ENCODE measurements around the gene TEX2.
"Not testable (repeated sequence)": the region's sequence is repeated elsewhere in the genome, so short reads cannot be mapped to it uniquely, and the experiment has no call there.

Gene TEX2

GRCh38 chr17:64212122-64212521 lies 50.9 kb downstream of the TEX2 start:
- DNase-seq = no peak

DNA sequence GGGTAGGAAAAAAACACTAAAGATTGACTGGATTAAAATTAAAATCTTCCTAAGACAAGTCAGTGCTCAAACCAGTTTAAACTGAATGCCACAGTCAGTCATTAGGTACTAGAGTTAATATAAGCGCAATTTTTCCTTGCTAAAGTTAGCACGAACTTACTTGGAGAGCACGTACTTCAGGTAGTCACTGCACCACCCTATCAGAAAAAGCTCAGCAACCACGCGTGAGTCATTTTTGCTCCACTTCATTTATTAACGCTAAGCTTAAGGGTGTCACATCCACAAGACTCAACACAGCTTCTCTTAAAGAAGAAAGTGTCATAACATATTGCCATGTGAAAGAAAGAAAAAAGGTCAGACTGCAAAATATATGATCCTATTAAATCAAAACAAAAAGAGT lies 53.1 kb downstream of the TEX2 start:
- DNase-seq = no peak

GRCh38 chr17:64209356-64209941 lies 53.6 kb downstream of the TEX2 start:
- no peak for DNase-seq

- not testable (repeated sequence) for DNase-seq
Measured at GRCh38 chr17:64208656-64209055, 54.4 kb downstream of the TEX2 start.

GRCh38 chr17:64205804-64206203 lies 57.3 kb downstream of the TEX2 start:
- DNase-seq = no peak

GRCh38 chr17:64203630-64204029 lies 59.4 kb downstream of the TEX2 start:
- no peak for DNase-seq

DNA sequence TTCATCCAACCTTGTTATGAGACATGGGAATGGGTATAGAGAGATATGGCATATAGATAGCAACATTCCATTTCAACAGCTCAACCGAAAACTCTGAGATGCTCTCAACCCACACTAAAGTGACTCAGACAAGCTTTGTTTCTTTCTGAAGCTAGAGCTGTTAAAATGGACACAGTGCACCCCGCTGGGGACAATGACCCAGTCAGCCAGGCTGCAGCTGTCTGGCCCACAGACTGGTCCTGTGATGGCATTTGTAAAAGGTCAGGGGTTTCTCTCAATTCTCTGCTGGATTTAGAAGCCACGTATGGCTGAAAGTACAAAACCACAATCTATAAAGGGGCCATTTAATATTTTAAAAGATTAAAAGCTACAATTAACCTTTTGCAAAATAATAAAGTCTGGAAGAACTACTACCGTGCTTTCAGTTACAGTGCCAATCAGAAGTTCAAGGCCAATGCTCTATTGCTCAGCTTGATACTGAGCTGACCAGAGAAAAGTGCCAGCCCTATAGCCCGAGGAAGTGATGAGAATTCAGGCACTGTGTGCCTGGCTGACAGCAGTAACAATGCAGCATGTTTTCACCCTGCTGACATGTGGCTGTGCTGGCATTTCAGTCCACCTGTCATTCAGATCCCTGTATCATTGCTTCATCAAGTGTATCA lies 60.2 kb downstream of the TEX2 start:
- no peak for DNase-seq

GRCh38 chr17:64200080-64201032 lies 62.7 kb downstream of the TEX2 start:
- no peak for DNase-seq

DNA sequence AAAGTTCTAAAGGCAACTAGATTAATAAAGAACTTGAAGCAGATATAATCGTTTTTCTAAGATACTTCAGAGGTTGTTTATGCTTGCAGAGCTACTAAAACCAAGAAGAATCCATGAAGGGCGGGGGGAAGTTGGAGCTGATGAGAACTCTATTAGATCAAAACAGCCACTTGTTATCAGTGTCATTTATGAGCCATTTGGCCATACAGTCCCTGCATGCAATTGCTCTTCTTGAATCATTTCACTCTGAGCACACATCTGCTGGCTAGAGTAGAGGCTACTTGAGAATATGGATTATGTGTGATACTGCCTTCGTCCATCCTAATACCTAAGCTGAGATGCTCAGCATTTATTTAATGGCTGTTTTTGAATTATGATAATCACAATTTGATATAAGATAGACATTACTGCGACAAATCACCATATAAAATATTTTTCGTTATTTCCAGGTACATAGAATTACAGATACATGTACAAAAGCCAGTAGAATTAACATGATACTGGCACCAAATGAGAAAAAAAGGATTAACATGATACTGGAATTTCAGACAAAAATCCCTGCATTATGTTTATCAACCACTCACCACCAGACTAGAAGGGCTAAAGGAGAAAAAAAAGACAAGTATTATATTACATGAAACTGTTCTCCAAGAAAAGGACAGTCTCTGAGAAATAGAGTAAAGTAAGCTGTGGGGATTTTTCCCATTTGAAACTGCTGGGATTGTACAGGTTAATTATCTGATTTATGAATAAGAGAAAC lies 64.5 kb downstream of the TEX2 start:
- DNase-seq = no peak

- DNase-seq = no peak
Measured at GRCh38 chr17:64196601-64197000, 66.5 kb downstream of the TEX2 start.

DNA sequence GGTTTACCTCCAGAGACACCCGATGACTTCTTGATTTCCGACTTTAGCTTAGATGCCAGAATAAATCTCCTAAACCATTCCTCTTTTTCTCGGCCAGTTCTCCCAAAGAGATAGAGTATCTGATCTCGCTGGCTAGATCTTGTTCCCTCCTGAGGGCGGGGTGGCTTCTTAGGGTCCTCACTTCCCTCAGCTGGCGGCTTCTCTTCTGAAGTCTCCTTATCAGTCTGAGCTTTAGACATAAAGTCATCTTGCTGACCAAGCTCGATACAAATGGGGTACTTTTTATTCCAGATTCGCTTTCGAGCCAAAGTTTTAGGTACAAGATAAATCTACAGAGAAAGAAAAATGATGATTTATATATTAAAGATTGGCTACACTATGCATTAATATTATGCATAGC lies 69.5 kb downstream of the TEX2 start:
- DNase-seq = no peak

GRCh38 chr17:64192589-64192988 lies 70.5 kb downstream of the TEX2 start:
- DNase-seq = no peak

DNA sequence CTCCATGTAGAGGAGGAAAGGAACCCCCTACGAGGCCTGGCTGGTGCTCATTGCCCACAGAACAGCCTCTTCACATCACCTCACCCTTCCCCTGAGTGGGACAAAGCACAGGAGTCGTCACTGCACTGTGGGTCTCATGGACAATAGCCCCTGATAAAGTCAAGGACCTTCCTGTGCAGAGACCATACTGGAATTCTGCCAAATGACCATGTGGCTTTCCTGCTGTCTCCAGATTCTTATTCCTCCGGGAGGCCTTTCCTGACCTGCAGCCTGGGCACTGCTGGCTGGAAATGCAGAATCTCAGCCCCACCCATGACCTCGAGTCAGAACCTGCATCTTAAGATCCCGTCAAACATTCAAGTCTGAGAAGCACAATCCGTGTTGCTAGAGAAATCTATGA lies 72.6 kb downstream of the TEX2 start:
- DNase-seq = no peak

DNA sequence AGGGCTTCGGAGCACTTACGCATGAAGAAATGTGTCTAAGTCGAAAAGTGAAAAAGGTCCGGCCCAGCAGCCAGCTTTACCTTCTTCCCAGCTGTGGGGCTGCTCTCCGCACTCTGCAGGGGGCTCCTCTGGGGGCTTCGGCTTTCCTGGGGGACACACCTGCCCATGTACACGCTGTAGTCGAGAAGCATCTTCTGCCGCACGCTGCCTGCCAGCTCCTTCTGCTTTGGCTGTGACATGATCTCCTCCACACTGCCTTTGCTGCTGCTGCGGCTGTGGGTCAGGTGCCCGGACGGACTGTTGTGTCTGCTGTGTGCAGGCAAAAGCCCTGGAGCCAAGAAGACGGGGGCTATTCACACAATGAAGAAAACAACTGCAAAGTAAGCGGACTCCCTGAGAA lies 75.0 kb downstream of the TEX2 start:
- no peak for DNase-seq

DNA sequence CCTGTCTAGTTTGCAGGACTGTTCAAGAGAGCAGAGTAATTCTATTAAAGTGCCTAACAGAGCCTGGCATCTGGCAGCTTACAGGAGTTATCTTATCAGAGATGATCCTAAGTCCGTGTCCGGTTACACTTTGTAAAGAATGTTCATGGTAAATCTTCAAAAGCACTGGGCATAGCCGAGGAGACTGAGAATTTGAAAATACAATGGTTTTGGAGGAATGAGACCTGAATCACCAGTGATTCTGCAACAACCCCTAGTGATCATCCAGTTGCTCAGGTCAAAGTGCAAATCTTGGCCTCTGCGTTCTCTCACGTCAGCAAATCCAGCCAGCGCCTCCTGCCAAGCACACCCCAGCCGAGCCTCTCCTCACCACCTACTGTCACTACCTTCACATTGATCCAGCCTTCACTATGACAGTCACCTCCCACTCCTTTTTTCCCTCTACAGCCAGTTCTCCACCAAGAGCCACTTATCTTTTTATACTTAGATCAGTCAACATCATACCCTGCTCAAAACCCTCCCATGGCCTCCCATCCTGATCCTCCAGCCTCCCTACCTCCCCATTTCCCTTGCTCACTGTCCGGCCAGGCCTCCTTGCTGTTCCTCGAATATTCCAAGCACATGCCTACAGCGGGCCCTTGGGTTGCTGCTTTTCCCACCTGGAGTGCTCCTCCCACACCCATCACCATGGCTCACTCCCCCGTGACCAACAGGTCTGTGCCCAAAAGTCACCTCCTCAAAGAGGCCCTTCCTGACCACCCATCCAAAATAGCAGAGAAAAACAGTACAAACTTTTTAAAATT lies 75.8 kb downstream of the TEX2 start:
- DNase-seq = no peak

GRCh38 chr17:64186171-64187092 lies 76.6 kb downstream of the TEX2 start:
- DNase-seq = no peak

GRCh38 chr17:64185557-64185956 lies 77.5 kb downstream of the TEX2 start:
- not testable (repeated sequence) for DNase-seq

DNA sequence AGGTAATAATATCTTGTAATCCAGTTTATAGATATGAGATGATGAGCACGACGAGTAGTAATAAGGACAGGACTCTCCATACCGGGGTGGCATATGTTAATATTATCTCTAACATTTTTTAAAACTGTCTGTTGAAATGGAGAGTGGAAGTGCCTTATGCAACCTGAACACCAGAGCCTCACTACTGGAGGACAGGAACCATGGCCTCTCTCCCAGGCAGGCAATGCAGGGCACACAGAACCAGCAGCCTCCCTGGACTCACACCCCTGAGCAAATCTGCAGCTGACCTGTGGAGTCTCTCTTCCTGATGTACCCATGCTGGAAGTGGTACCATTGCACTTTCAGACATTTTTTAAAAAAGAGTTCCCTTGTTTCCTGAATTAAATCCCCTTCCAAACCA lies 78.0 kb downstream of the TEX2 start:
- DNase-seq = no peak

- no peak for DNase-seq
Measured at GRCh38 chr17:64183815-64184214, 79.2 kb downstream of the TEX2 start.

GRCh38 chr17:64182325-64183012 lies 80.6 kb downstream of the TEX2 start:
- no peak for DNase-seq
